HepG2 (cell line): ENCODE measurements around the gene ZCCHC7. TPM values are rescaled to one million over a fixed set of nuclear protein-coding genes. Genes with fewer than 3 reads are reported as not detected.

Experiments used
- ATF1 ChIP-seq: IDR thresholded peaks from 2 replicates; pipeline ENCODE4 v1.6.1; 2016; ENCODE audit warnings: mild to moderate bottlenecking, control low read depth
- CTCF ChIP-seq: sonication (generic); formaldehyde crosslinking; IDR thresholded peaks from 2 replicates; pipeline ENCODE4 v1.5.0; 2020; ENCODE audit warnings: mild to moderate bottlenecking, missing genetic modification reagents, moderate library complexity
- ETS1 ChIP-seq: sonication (generic); formaldehyde crosslinking; IDR thresholded peaks from 2 replicates; pipeline ENCODE4 v1.4.0; 2020; ENCODE audit warnings: missing genetic modification reagents
- HMGXB4 ChIP-seq, 2 experiments: sonication (generic) in 1 of 2; formaldehyde crosslinking in 1 of 2; IDR thresholded peaks; 2 replicates each; pipeline versions ENCODE4 v1.4.0 to v1.6.1; 2018 to 2020; ENCODE audit warnings: missing genetic modification reagents in 2 of 2, borderline replicate concordance in 1 of 2, low read depth in 1 of 2, mild to moderate bottlenecking in 1 of 2, missing biosample characterization in 1 of 2
- KLF16 ChIP-seq, 2 experiments: sonication (generic) in 1 of 2; formaldehyde crosslinking in 1 of 2; IDR thresholded peaks; 2 replicates each; pipeline versions ENCODE4 v1.6.1 to v1.8.0; 2016 to 2023; ENCODE audit warnings: missing genetic modification reagents in 2 of 2, missing compliant biosample characterization in 1 of 2
- PRDM15 ChIP-seq: sonication (generic); formaldehyde crosslinking; IDR thresholded peaks from 2 replicates; pipeline ENCODE4 v1.4.0; 2020; ENCODE audit warnings: missing genetic modification reagents
- REL ChIP-seq: sonication (generic); formaldehyde crosslinking; conservative IDR thresholded peaks from 2 replicates; pipeline ENCODE4 v1.8.0; 2022; ENCODE audit warnings: mild to moderate bottlenecking, missing genetic modification reagents, moderate library complexity
- SOX13 ChIP-seq, 3 experiments: fragments of 450-650 bp in 1 of 3; sonication (generic) in 1 of 3; formaldehyde crosslinking in 1 of 3; IDR thresholded peaks in 2 of 3; conservative IDR thresholded peaks in 1 of 3; 2 replicates each; pipeline versions ENCODE4 v1.5.0 to v1.6.1; 2016 to 2020; ENCODE audit warnings: antibody characterized with exemption in 1 of 3, mild to moderate bottlenecking in 1 of 3, missing compliant biosample characterization in 1 of 3, missing genetic modification reagents in 1 of 3, moderate library complexity in 1 of 3
- SP1 ChIP-seq, 2 experiments: fragments of 450-650 bp in 1 of 2; sonication (generic) in 1 of 2; formaldehyde crosslinking in 1 of 2; IDR thresholded peaks; 2 replicates each; pipeline versions ENCODE4 v1.4.0 to v1.6.1; 2016 to 2020; ENCODE audit warnings: missing genetic modification reagents in 1 of 2
- THAP11 ChIP-seq: IDR thresholded peaks from 2 replicates; pipeline ENCODE4 v1.6.1; 2016; ENCODE audit warnings: missing biosample characterization, missing genetic modification reagents
- THAP7 ChIP-seq: sonication (generic); formaldehyde crosslinking; IDR thresholded peaks from 2 replicates; pipeline ENCODE4 v1.8.1; 2023; ENCODE audit warnings: mild to moderate bottlenecking, missing genetic modification reagents
- U2AF2 ChIP-seq: fragments of 200-400 bp; formaldehyde crosslinking; IDR thresholded peaks from 2 replicates; pipeline ENCODE4 v1.6.1; 2017; ENCODE audit warnings: low read depth, mild to moderate bottlenecking, low read length
- ZFP41 ChIP-seq: sonication (generic); formaldehyde crosslinking; IDR thresholded peaks from 2 replicates; pipeline ENCODE4 v1.4.0; 2020; ENCODE audit warnings: mild to moderate bottlenecking, missing genetic modification reagents, borderline replicate concordance
- ZNF160 ChIP-seq: sonication (generic); formaldehyde crosslinking; IDR thresholded peaks from 2 replicates; pipeline ENCODE4 v1.8.0; 2022; ENCODE audit warnings: mild to moderate bottlenecking, inconsistent platforms, missing genetic modification reagents
- ZNF333 ChIP-seq: sonication (generic); formaldehyde crosslinking; IDR thresholded peaks from 2 replicates; pipeline ENCODE4 v1.4.0; 2020; ENCODE audit warnings: mild to moderate bottlenecking, missing genetic modification reagents, borderline replicate concordance
- ZNF768 ChIP-seq: sonication (generic); formaldehyde crosslinking; IDR thresholded peaks from 2 replicates; pipeline ENCODE4 v1.4.0; 2020; ENCODE audit warnings: missing genetic modification reagents
- polyA plus RNA-seq, 8 experiments: library from polyadenylated mRNA; depleted of rRNA in 3 of 8; stranded (reverse) in 7 of 8; unstranded in 1 of 8; fragments of >200 nt; fragmentation: Illumina TruSeq in 4 of 8; extraction: Trizol in 4 of 8; gene quantifications; 2 replicates each; pipeline versions ENCODE4 v1.2.1 to v1.2.3, GENCODE V29; 2011 to 2016; ENCODE audit warnings: low read depth in 4 of 8, missing spikeins in 1 of 8, mixed read lengths in 1 of 8; ENCODE audit not compliant: insufficient read depth in 1 of 8
- total RNA-seq, 5 experiments: library from RNA; depleted of rRNA; stranded (reverse); fragments of >200 nt; fragmentation: Illumina TruSeq; extraction: Trizol; gene quantifications; 2 replicates each; pipeline ENCODE4 v1.2.3, GENCODE V29; 2016; ENCODE audit warnings: low read depth in 1 of 5

Gene ZCCHC7
- total and polyA plus RNA-seq, 2 of the 13 experiments (the other 11 are each of a cell fraction or from before 2014, with no cell fraction given), result 13.6 to 19.3 TPM

- peak; percentile 60; the same call in 1 of the 2 replicates for TF ChIP-seq PRDM15 (CRISPR knock-in tag)
- TF ChIP-seq HMGXB4 (CRISPR knock-in tag; IDR thresholded peaks at IDR 0.05; ENCODE audit: borderline replicate concordance in 1 of 2, low read depth in 1 of 2), result peak in 1 of 2 experiments; percentile 74; a peak in 3 of 4 replicates
- TF ChIP-seq SOX13 (IDR thresholded peaks at IDR 0.05), result no peak
- peak in 1 of 2 experiments; percentile 19; a peak in 1 of 4 replicates for TF ChIP-seq SOX13 (CRISPR knock-in tag; conservative IDR thresholded peaks at IDR 0.05 in 1 of 2, IDR thresholded peaks at IDR 0.05 in 1 of 2)
- TF ChIP-seq KLF16 (CRISPR knock-in tag; IDR thresholded peaks at IDR 0.05), result peak; percentile 89 to 95
- TF ChIP-seq THAP11 (CRISPR knock-in tag), result peak; percentile 98
- peak; percentile 85; the same call in 1 of the 2 replicates for TF ChIP-seq ZNF160
- no peak for TF ChIP-seq U2AF2
- peak; percentile 71; the same call in 1 of the 2 replicates for TF ChIP-seq ZNF333 (CRISPR knock-in tag)
- TF ChIP-seq ZNF768 (CRISPR knock-in tag), result peak; percentile 85
- TF ChIP-seq SP1 (IDR thresholded peaks at IDR 0.05), result no peak
- no peak; the same call in none of the 2 replicates for TF ChIP-seq SP1 (CRISPR knock-in tag; IDR thresholded peaks at IDR 0.05)
- 0 out of 2 replicates have a peak, but pooled peaks have one; percentile 35 for TF ChIP-seq THAP7 (CRISPR knock-in tag)
- peak; percentile 94 for TF ChIP-seq ETS1
- no peak for TF ChIP-seq REL (CRISPR knock-in tag)
- no peak; the same call in 1 of the 2 replicates for TF ChIP-seq CTCF (CRISPR knock-in tag)
- peak; percentile 52; the same call in 1 of the 2 replicates for TF ChIP-seq ATF1 (CRISPR knock-in tag)
- peak; percentile 78; the same call in 1 of the 2 replicates for TF ChIP-seq ZFP41 (CRISPR knock-in tag)
Measured at GRCh38 chr9:37119907-37120842, at the start of gene ZCCHC7 (continued).
